Fibroblast of mammary gland (primary cell): ENCODE results near the gene TRIM41.

Experiments
- DNase-seq: peaks from one replicate; pipeline ENCODE4 v3.0.0-alpha.2; 2010; ENCODE audit warnings: low read depth
- H3K4me3 ChIP-seq: 2 replicates; pipeline ENCODE4 v1.5.1; 2011; ENCODE audit warnings: low read depth, mild to moderate bottlenecking, low read length, moderate library complexity; ENCODE audit not compliant: control insufficient read depth
- TF ChIP-seq, protein P1 (sequence below): conservative IDR thresholded peaks from 2 replicates; pipeline ENCODE4 v1.5.1; 2011; ENCODE audit warnings: low read depth, low read length, inconsistent platforms; ENCODE audit not compliant: control insufficient read depth, insufficient read depth

TRIM41 gene

GRCh38 chr5:181233801-181234454 is 10.8 kb downstream of the TRIM41 start:
- TF ChIP-seq, protein P1, sequence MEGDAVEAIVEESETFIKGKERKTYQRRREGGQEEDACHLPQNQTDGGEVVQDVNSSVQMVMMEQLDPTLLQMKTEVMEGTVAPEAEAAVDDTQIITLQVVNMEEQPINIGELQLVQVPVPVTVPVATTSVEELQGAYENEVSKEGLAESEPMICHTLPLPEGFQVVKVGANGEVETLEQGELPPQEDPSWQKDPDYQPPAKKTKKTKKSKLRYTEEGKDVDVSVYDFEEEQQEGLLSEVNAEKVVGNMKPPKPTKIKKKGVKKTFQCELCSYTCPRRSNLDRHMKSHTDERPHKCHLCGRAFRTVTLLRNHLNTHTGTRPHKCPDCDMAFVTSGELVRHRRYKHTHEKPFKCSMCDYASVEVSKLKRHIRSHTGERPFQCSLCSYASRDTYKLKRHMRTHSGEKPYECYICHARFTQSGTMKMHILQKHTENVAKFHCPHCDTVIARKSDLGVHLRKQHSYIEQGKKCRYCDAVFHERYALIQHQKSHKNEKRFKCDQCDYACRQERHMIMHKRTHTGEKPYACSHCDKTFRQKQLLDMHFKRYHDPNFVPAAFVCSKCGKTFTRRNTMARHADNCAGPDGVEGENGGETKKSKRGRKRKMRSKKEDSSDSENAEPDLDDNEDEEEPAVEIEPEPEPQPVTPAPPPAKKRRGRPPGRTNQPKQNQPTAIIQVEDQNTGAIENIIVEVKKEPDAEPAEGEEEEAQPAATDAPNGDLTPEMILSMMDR, result no peak
- no peak overlapping the region for H3K4me3 ChIP-seq
- DNase-seq, result no peak

- DNase-seq, result no peak
- H3K4me3 ChIP-seq, result no peak overlapping the region
- TF ChIP-seq, protein P1, result no peak
Measured at GRCh38 chr5:181234455-181235306, 11.6 kb downstream of the TRIM41 start.

- H3K4me3 ChIP-seq, result no peak overlapping the region
- no peak for DNase-seq
- TF ChIP-seq, protein P1, result no peak
Measured at GRCh38 chr5:181235323-181235688, 12.2 kb downstream of the TRIM41 start.

DNA sequence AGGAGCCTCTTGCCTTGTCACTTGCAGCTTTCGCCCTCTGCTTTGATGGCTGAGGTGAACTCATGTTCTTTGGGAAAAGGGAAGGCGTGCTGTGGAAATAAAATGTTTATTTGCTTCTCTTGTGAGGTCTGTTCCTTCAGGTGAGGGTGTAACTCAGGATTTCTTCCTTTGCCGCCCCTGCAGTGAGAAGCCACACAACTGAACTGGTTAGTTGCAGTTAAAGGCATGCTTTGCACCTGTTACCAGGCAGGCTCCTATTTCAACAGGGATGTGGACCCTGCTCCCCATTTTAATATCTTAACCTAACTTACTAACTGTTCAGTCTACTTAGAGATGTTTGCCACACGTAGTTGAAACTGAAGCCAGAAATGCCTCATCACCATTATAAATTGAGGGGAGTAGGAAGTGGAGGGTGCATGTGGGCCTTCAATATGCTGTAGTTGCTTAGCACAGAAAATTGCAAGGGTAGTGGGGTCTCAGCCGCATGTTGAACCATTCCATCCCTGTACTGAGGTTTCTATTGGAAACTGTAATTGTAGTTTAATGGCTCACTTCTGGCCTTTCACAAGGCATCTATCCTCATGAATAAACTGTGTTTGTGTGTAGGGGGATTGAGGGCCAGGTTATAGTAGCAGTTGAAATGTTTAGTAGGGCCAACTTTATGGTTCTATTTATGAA is 12.7 kb downstream of the TRIM41 start:
- DNase-seq, result no peak
- H3K4me3 ChIP-seq, result no peak overlapping the region
- TF ChIP-seq, protein P1, result no peak

DNA sequence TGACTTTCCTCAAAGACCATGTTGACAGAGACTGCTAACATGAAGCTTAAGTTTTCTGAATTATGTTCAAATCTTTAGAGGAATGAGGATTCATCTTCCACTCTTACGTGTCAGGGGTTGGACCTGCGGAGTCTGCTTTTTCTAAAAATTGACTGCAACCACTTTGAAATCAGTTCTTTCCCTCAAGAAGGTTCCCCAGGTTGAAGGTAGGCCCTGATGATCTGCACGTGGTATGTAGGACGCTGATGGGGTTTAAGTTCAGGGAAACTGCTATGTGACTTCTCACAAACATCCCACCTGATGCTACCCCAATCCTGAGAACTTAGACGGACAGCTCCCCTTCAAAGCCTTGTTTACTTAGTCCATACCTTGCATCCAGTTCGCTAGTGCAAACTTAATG is 13.4 kb downstream of the TRIM41 start:
- DNase-seq, result no peak
- H3K4me3 ChIP-seq, result no peak overlapping the region
- TF ChIP-seq, protein P1, result no peak

GRCh38 chr5:181236954-181237641 is 14.0 kb downstream of the TRIM41 start:
- TF ChIP-seq, protein P1, result no peak
- no peak for DNase-seq
- H3K4me3 ChIP-seq, result no peak overlapping the region
